ENCODE measurements around the gene MT1F. TPM values are rescaled to one million over a fixed set of nuclear protein-coding genes. Genes with fewer than 3 reads are reported as not detected.

Gene MT1F
- total and polyA plus RNA-seq, 2 donors (not counting 1 experiment from before 2014, with no cell fraction given) = 2.1 to 3.2 TPM

GRCh38 chr16:56629531-56629930, 28.2 kb upstream of the MT1F start:
- Histone ChIP-seq H3K4me1 (ENCODE audit: control insufficient read depth, extremely low read depth, insufficient read depth, low read length) (peaks cover 7% of the 10 kb centered on the region), H3K9me3 (ENCODE audit: control insufficient read depth, insufficient read depth, low read depth, low read length) (no peaks in the 10 kb centered on the region), H3K4me2 (ENCODE audit: extremely low read depth, insufficient read depth, low read length) (no peak overlapping the region), H3K27me3 (ENCODE audit: control insufficient read depth, insufficient read depth, low read length) (no peaks in the 10 kb centered on the region), H3K9ac (ENCODE audit: insufficient read depth, low read length) (no peak overlapping the region), H3K36me3 (ENCODE audit: control insufficient read depth, insufficient read depth, low read length) (peaks cover 1% of the 10 kb centered on the region), H2AFZ (ENCODE audit: low read length) (no peak overlapping the region), H3K79me2 (ENCODE audit: control insufficient read depth, insufficient read depth, low read length) (peaks cover 16% of the 10 kb centered on the region), H3K27ac (ENCODE audit: insufficient read depth, low read length) (no peak overlapping the region), H4K20me1 (ENCODE audit: control insufficient read depth, extremely low read depth, insufficient read depth, low read length) (no peaks in the 10 kb centered on the region), H3K4me3 (replicated peaks in 1 of 4; ENCODE audit: control extremely low read depth in 1 of 4, insufficient read depth in 1 of 4, low read depth in 3 of 4, low read length in 4 of 4) (no peak overlapping the region)
- DNase-seq (ENCODE audit: low read depth in 2 of 2) = no peak
- TF ChIP-seq CTCF (conservative IDR thresholded peaks at IDR 0.05 in 1 of 2, IDR thresholded peaks at IDR 0.05 in 1 of 2; ENCODE audit: low read depth in 1 of 2, low read length in 2 of 2) (no peak), EZH2 (IDR thresholded peaks at IDR 0.05; ENCODE audit: low read length, missing control alignments) (no peak)

DNA sequence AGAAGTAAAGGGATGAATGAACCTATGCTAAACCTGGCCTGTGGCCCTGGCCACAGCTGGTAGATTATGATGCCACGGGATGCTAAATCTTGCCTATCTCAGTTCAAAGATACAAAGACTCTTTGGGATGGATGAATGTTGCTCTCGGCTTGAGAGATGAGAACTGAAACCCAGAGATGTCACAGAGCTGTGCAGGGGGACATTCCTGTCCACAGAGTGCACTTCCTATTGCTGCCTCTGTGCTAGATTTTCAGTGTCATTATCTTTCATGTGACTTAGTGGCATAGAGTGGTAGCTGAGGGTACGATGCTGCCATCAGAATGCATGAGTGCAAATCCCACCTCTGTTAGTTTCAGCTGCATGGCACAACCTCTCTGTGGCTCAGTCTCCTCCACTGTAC, 27.6 kb upstream of the MT1F start:
- H3K27ac ChIP-seq (ENCODE audit: insufficient read depth, low read length) = no peak overlapping the region
- H3K4me3 ChIP-seq (replicated peaks in 1 of 4; ENCODE audit: control extremely low read depth in 1 of 4, insufficient read depth in 1 of 4, low read depth in 3 of 4, low read length in 4 of 4) = no peak overlapping the region
- no peaks in the 10 kb centered on the region for H4K20me1 ChIP-seq (ENCODE audit: control insufficient read depth, extremely low read depth, insufficient read depth, low read length)
- peaks cover 4% of the 10 kb centered on the region for H3K4me1 ChIP-seq (ENCODE audit: control insufficient read depth, extremely low read depth, insufficient read depth, low read length)
- TF ChIP-seq EZH2 (IDR thresholded peaks at IDR 0.05; ENCODE audit: low read length, missing control alignments) (no peak), CTCF (conservative IDR thresholded peaks at IDR 0.05 in 1 of 2, IDR thresholded peaks at IDR 0.05 in 1 of 2; ENCODE audit: low read depth in 1 of 2, low read length in 2 of 2) (no peak)
- H3K36me3 ChIP-seq (ENCODE audit: control insufficient read depth, insufficient read depth, low read length) = peaks cover 1% of the 10 kb centered on the region
- H3K27me3 ChIP-seq (ENCODE audit: control insufficient read depth, insufficient read depth, low read length) = no peaks in the 10 kb centered on the region
- peaks cover 12% of the 10 kb centered on the region for H3K79me2 ChIP-seq (ENCODE audit: control insufficient read depth, insufficient read depth, low read length)
- DNase-seq (ENCODE audit: low read depth in 2 of 2) = no peak
- H2AFZ ChIP-seq (ENCODE audit: low read length) = no peak overlapping the region
- H3K9me3 ChIP-seq (ENCODE audit: control insufficient read depth, insufficient read depth, low read depth, low read length) = no peaks in the 10 kb centered on the region
- no peak overlapping the region for H3K4me2 ChIP-seq (ENCODE audit: extremely low read depth, insufficient read depth, low read length)
- no peak overlapping the region for H3K9ac ChIP-seq (ENCODE audit: insufficient read depth, low read length)

- Histone ChIP-seq H3K4me2 (ENCODE audit: extremely low read depth, insufficient read depth, low read length) (no peak overlapping the region), H2AFZ (ENCODE audit: low read length) (no peak overlapping the region), H4K20me1 (ENCODE audit: control insufficient read depth, extremely low read depth, insufficient read depth, low read length) (no peaks in the 10 kb centered on the region), H3K36me3 (ENCODE audit: control insufficient read depth, insufficient read depth, low read length) (peaks cover 1% of the 10 kb centered on the region), H3K27me3 (ENCODE audit: control insufficient read depth, insufficient read depth, low read length) (no peaks in the 10 kb centered on the region), H3K9ac (ENCODE audit: insufficient read depth, low read length) (no peak overlapping the region), H3K27ac (ENCODE audit: insufficient read depth, low read length) (no peak overlapping the region), H3K4me1 (ENCODE audit: control insufficient read depth, extremely low read depth, insufficient read depth, low read length) (peaks cover 4% of the 10 kb centered on the region), H3K4me3 (replicated peaks in 1 of 4; ENCODE audit: control extremely low read depth in 1 of 4, insufficient read depth in 1 of 4, low read depth in 3 of 4, low read length in 4 of 4) (no peak overlapping the region), H3K9me3 (ENCODE audit: control insufficient read depth, insufficient read depth, low read depth, low read length) (no peaks in the 10 kb centered on the region), H3K79me2 (ENCODE audit: control insufficient read depth, insufficient read depth, low read length) (peaks cover 5% of the 10 kb centered on the region)
- DNase-seq (ENCODE audit: low read depth in 2 of 2) = no peak
- no peak for TF ChIP-seq CTCF (conservative IDR thresholded peaks at IDR 0.05 in 1 of 2, IDR thresholded peaks at IDR 0.05 in 1 of 2; ENCODE audit: low read depth in 1 of 2, low read length in 2 of 2)
- no peak for TF ChIP-seq EZH2 (IDR thresholded peaks at IDR 0.05; ENCODE audit: low read length, missing control alignments)
These were observed 26.6 kb upstream of the MT1F start for GRCh38 chr16:56631197-56631596.

Data from fibroblast of lung (primary cell).